ENCODE results near the gene PPARD. TPM values are rescaled to one million over a fixed set of nuclear protein-coding genes. Genes with fewer than 3 reads are reported as not detected.
A peak's percentile ranks its signal among the peaks of the same experiment; 100 is the strongest.

The PPARD gene
- total and polyA plus RNA-seq, 2 of the 13 experiments (the other 11 are each of a cell fraction or from before 2014, with no cell fraction given) = 6.1 to 13.3 TPM

- TF ChIP-seq MED1 (CRISPR knock-in tag; IDR thresholded peaks at IDR 0.05) = peak; percentile 80
- TF ChIP-seq HNRNPK (IDR thresholded peaks at IDR 0.05; ENCODE audit: low read depth, low read length, poor library complexity, severe bottlenecking) = peak; percentile 90
- TF ChIP-seq, protein P1, sequence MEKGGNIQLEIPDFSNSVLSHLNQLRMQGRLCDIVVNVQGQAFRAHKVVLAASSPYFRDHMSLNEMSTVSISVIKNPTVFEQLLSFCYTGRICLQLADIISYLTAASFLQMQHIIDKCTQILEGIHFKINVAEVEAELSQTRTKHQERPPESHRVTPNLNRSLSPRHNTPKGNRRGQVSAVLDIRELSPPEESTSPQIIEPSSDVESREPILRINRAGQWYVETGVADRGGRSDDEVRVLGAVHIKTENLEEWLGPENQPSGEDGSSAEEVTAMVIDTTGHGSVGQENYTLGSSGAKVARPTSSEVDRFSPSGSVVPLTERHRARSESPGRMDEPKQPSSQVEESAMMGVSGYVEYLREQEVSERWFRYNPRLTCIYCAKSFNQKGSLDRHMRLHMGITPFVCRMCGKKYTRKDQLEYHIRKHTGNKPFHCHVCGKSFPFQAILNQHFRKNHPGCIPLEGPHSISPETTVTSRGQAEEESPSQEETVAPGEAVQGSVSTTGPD (CRISPR knock-in tag; IDR thresholded peaks at IDR 0.05) = no peak
- peak; percentile 63 for TF ChIP-seq TEAD3 (CRISPR knock-in tag; optimal IDR thresholded peaks at IDR 0.05; ENCODE audit: borderline replicate concordance)
- TF ChIP-seq NCOA2 (CRISPR knock-in tag; IDR thresholded peaks at IDR 0.05) = no peak; the same call in 1 of the 2 replicates
- no peak for TF ChIP-seq CEBPZ (IDR thresholded peaks at IDR 0.05; ENCODE audit: low read length)
- peak; percentile 82 for TF ChIP-seq ZNF580 (CRISPR knock-in tag; IDR thresholded peaks at IDR 0.05; ENCODE audit: borderline replicate concordance, low read depth)
- TF ChIP-seq SNAPC2 (CRISPR knock-in tag; IDR thresholded peaks at IDR 0.05) = no peak
- no peak for TF ChIP-seq ZNF460 (CRISPR knock-in tag; IDR thresholded peaks at IDR 0.05; ENCODE audit: borderline replicate concordance)
- TF ChIP-seq, protein P2, sequence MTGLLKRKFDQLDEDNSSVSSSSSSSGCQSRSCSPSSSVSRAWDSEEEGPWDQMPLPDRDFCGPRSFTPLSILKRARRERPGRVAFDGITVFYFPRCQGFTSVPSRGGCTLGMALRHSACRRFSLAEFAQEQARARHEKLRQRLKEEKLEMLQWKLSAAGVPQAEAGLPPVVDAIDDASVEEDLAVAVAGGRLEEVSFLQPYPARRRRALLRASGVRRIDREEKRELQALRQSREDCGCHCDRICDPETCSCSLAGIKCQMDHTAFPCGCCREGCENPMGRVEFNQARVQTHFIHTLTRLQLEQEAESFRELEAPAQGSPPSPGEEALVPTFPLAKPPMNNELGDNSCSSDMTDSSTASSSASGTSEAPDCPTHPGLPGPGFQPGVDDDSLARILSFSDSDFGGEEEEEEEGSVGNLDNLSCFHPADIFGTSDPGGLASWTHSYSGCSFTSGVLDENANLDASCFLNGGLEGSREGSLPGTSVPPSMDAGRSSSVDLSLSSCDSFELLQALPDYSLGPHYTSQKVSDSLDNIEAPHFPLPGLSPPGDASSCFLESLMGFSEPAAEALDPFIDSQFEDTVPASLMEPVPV (CRISPR knock-in tag; IDR thresholded peaks at IDR 0.05) = peak; percentile 93; the same call in 1 of the 2 replicates
- TF ChIP-seq, protein P3, sequence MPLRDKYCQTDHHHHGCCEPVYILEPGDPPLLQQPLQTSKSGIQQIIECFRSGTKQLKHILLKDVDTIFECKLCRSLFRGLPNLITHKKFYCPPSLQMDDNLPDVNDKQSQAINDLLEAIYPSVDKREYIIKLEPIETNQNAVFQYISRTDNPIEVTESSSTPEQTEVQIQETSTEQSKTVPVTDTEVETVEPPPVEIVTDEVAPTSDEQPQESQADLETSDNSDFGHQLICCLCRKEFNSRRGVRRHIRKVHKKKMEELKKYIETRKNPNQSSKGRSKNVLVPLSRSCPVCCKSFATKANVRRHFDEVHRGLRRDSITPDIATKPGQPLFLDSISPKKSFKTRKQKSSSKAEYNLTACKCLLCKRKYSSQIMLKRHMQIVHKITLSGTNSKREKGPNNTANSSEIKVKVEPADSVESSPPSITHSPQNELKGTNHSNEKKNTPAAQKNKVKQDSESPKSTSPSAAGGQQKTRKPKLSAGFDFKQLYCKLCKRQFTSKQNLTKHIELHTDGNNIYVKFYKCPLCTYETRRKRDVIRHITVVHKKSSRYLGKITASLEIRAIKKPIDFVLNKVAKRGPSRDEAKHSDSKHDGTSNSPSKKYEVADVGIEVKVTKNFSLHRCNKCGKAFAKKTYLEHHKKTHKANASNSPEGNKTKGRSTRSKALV (CRISPR knock-in tag; IDR thresholded peaks at IDR 0.05) = peak; percentile 97
- TF ChIP-seq ZNF34 (CRISPR knock-in tag; IDR thresholded peaks at IDR 0.05; ENCODE audit: borderline replicate concordance) = 0 out of 2 replicates have a peak, but pooled peaks have one; percentile 54
- no peak for TF ChIP-seq RFX5 (IDR thresholded peaks at IDR 0.05; ENCODE audit: low read depth, low read length)
- TF ChIP-seq KAT2B (IDR thresholded peaks at IDR 0.05; ENCODE audit: borderline replicate concordance, low read depth, low read length) = no peak
- TF ChIP-seq TAF15 (IDR thresholded peaks at IDR 0.05; ENCODE audit: low read depth, low read length, poor library complexity, severe bottlenecking) = peak; percentile 83
- no peak for TF ChIP-seq POLR2AphosphoS2 (IDR thresholded peaks at IDR 0.05; ENCODE audit: low read depth, low read length)
- TF ChIP-seq, protein P4, sequence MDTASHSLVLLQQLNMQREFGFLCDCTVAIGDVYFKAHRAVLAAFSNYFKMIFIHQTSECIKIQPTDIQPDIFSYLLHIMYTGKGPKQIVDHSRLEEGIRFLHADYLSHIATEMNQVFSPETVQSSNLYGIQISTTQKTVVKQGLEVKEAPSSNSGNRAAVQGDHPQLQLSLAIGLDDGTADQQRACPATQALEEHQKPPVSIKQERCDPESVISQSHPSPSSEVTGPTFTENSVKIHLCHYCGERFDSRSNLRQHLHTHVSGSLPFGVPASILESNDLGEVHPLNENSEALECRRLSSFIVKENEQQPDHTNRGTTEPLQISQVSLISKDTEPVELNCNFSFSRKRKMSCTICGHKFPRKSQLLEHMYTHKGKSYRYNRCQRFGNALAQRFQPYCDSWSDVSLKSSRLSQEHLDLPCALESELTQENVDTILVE (CRISPR knock-in tag; IDR thresholded peaks at IDR 0.05) = peak; percentile 67; the same call in 1 of the 2 replicates
- TF ChIP-seq SIX1 (CRISPR knock-in tag; IDR thresholded peaks at IDR 0.05; ENCODE audit: borderline replicate concordance) = no peak
Measured at GRCh38 chr6:35318196-35319171, 23.9 kb upstream of the PPARD start (continued).

Data from HepG2 (cell line).